ENCODE results near the gene MARCHF9.

DNA sequence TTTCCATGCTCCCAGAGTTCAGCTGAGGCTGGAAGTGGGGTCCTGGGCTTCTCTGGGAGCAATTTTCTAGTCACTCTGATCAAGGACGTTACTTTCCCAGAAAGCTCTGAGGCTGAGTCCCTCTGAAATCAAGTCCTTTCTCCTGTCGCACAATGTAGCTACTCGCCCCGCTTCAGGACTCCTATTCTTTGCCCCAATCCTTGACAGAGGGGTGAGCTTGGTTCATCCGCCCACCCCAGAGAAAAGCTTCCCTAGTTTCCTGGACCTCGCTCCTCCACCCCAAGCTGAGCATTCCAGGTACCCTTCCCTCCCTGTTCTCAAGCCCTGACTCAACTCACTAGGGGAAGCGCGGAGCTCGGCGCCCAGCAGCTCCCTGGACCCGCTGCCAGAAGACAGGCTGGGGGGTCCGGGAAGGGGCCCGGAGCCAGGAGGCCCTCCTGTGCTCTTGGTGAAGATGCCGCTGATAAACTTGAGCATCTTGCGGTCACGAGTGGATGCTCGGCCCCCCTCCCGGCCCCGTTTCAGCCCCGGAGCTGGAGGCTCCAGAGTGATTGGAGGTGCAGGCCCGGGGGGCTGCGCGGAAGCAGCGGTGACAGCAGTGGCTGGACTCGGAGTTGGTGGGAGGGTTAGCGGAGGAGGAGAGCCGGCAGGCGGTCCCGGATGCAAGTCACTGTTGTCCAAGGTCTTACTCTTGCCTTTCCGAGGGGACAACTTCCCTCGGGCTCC is 18.0 kb upstream of the MARCHF9 start:
- TF ChIP-seq, protein P1, sequence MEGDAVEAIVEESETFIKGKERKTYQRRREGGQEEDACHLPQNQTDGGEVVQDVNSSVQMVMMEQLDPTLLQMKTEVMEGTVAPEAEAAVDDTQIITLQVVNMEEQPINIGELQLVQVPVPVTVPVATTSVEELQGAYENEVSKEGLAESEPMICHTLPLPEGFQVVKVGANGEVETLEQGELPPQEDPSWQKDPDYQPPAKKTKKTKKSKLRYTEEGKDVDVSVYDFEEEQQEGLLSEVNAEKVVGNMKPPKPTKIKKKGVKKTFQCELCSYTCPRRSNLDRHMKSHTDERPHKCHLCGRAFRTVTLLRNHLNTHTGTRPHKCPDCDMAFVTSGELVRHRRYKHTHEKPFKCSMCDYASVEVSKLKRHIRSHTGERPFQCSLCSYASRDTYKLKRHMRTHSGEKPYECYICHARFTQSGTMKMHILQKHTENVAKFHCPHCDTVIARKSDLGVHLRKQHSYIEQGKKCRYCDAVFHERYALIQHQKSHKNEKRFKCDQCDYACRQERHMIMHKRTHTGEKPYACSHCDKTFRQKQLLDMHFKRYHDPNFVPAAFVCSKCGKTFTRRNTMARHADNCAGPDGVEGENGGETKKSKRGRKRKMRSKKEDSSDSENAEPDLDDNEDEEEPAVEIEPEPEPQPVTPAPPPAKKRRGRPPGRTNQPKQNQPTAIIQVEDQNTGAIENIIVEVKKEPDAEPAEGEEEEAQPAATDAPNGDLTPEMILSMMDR (conservative IDR thresholded peaks at IDR 0.05): no peak
- TF ChIP-seq EZH2 (IDR thresholded peaks at IDR 0.05; ENCODE audit: low read depth): no peak
